ENCODE results near the gene TRIP11.

GRCh38 chr14:92021523-92021922 is 18.3 kb downstream of the TRIP11 start:
- no peak for TF ChIP-seq POLR2A (IDR thresholded peaks at IDR 0.05)
- TF ChIP-seq, protein P1, sequence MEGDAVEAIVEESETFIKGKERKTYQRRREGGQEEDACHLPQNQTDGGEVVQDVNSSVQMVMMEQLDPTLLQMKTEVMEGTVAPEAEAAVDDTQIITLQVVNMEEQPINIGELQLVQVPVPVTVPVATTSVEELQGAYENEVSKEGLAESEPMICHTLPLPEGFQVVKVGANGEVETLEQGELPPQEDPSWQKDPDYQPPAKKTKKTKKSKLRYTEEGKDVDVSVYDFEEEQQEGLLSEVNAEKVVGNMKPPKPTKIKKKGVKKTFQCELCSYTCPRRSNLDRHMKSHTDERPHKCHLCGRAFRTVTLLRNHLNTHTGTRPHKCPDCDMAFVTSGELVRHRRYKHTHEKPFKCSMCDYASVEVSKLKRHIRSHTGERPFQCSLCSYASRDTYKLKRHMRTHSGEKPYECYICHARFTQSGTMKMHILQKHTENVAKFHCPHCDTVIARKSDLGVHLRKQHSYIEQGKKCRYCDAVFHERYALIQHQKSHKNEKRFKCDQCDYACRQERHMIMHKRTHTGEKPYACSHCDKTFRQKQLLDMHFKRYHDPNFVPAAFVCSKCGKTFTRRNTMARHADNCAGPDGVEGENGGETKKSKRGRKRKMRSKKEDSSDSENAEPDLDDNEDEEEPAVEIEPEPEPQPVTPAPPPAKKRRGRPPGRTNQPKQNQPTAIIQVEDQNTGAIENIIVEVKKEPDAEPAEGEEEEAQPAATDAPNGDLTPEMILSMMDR (IDR thresholded peaks at IDR 0.05): no peak

All from esophagus squamous epithelium (tissue), 4 donors.